GM12878 (cell line): Measurements from ENCODE around the gene MYH2. TPM values are rescaled to one million over a fixed set of nuclear protein-coding genes. Genes with fewer than 3 reads are reported as not detected.

Source experiments
- ATAC-seq: fragments of 200-7000 bp; cut with Tn5 transposase; 3 replicates; pipeline ENCODE4 v1.9.1; 2020; ENCODE audit warnings: mild to moderate bottlenecking, moderate library complexity
- BruUV-seq: library from RNA; stranded (reverse); fragments of 400-500 nt; replicated peaks from 2 replicates; lab custom pipeline; 2021; lab: Mats Ljungman, UMichigan
- CTCF ChIA-PET: fragments of 300-600 bp; sonication (Branson Sonifier 250); formaldehyde crosslinking; extraction: SDS; loops from one replicate; lab custom pipeline; 2021; ENCODE audit warnings: inconsistent platforms; lab: Yijun Ruan, JAX
- POLR2A ChIA-PET: fragments of 350-600 bp; formaldehyde crosslinking; extraction: SDS; loops from one replicate; lab custom pipeline; 2021; ENCODE audit warnings: inconsistent platforms; lab: Charles Lee
- RAD21 ChIA-PET: fragments of 300-600 bp; sonication (Branson Sonifier 250); formaldehyde crosslinking; loops from one replicate; lab custom pipeline; 2023; ENCODE audit warnings: antibody characterized with exemption; ENCODE audit not compliant: unreplicated experiment; lab: Charles Lee
- SMC1A ChIA-PET: fragments of 300-600 bp; sonication (Branson Sonifier 250); formaldehyde crosslinking; loops from one replicate; lab custom pipeline; 2023; ENCODE audit not compliant: unreplicated experiment, uncharacterized antibody; lab: Charles Lee
- DNase-seq: peaks from one replicate; pipeline ENCODE4 v3.0.0-alpha.2; 2011; ENCODE audit warnings: low read depth, low spot score
- FAIRE-seq: peaks from 3 replicates; lab custom pipeline; 2011; peaks lifted over from hg19 to GRCh38; lab: Jason Lieb, UNC
- H2AFZ ChIP-seq: 2 replicates; pipeline ENCODE4 v1.6.0; 2011; ENCODE audit warnings: low read depth, low read length, control low read depth; ENCODE audit not compliant: control insufficient read depth
- H3K27ac ChIP-seq: 2 replicates; pipeline ENCODE4 v1.5.1; 2011; ENCODE audit warnings: control low read depth; ENCODE audit not compliant: control insufficient read depth, insufficient read depth
- H3K27me3 ChIP-seq, 2 experiments: replicated peaks in 1 of 2; 2 replicates each; pipeline versions ENCODE4 v1.6.0 to v1.6.1; 2011; ENCODE audit warnings: low read length in 1 of 2; ENCODE audit not compliant: control insufficient read depth in 2 of 2, insufficient read depth in 2 of 2
- H3K36me3 ChIP-seq, 2 experiments: 2 replicates each; pipeline ENCODE4 v1.5.1; 2011; ENCODE audit warnings: low read length in 1 of 2; ENCODE audit not compliant: control insufficient read depth in 2 of 2, insufficient read depth in 2 of 2
- H3K4me1 ChIP-seq: 2 replicates; pipeline ENCODE4 v1.6.1; 2011; ENCODE audit warnings: mild to moderate bottlenecking, low read length, moderate library complexity, mixed read lengths; ENCODE audit not compliant: control insufficient read depth, insufficient read depth
- H3K4me2 ChIP-seq: 2 replicates; pipeline ENCODE4 v1.6.0; 2011; ENCODE audit warnings: control low read depth; ENCODE audit not compliant: control insufficient read depth, insufficient read depth
- H3K4me3 ChIP-seq: fragments of 200-600 bp; sonication (generic); 2 replicates; pipeline ENCODE4 v1.5.1; 2016
- H3K79me2 ChIP-seq: 2 replicates; pipeline ENCODE4 v1.6.0; 2011; ENCODE audit warnings: low read length; ENCODE audit not compliant: control insufficient read depth, insufficient read depth
- H3K9ac ChIP-seq: 2 replicates; pipeline ENCODE4 v1.8.0; 2011; ENCODE audit warnings: low read length, control low read depth, mixed read lengths; ENCODE audit not compliant: control insufficient read depth, insufficient read depth
- H3K9me3 ChIP-seq: replicated peaks from 3 replicates; pipeline ENCODE4 v1.5.1; 2011; ENCODE audit warnings: mild to moderate bottlenecking, low read length; ENCODE audit not compliant: control insufficient read depth, insufficient read depth
- H4K20me1 ChIP-seq: 2 replicates; pipeline ENCODE4 v1.6.0; 2011; ENCODE audit not compliant: control insufficient read depth, insufficient read depth
- ATF2 ChIP-seq: IDR thresholded peaks from 2 replicates; pipeline ENCODE4 v1.6.1; 2012; ENCODE audit warnings: low read length, inconsistent platforms
- BACH1 ChIP-seq: fragments of 450-650 bp; IDR thresholded peaks from 2 replicates; pipeline ENCODE4 v1.6.1; 2017; ENCODE audit warnings: mild to moderate bottlenecking, borderline replicate concordance
- BCLAF1 ChIP-seq: fragments of 450-650 bp; IDR thresholded peaks from 2 replicates; pipeline ENCODE4 v1.6.1; 2017; ENCODE audit warnings: antibody characterized with exemption, mild to moderate bottlenecking, moderate library complexity
- CBX3 ChIP-seq: fragments of 200-600 bp; sonication (generic); IDR thresholded peaks from 2 replicates; pipeline ENCODE4 v1.6.1; 2016; ENCODE audit warnings: low read depth, borderline replicate concordance
- CREM ChIP-seq: IDR thresholded peaks from 2 replicates; pipeline ENCODE4 v1.6.1; 2014; ENCODE audit warnings: antibody characterized with exemption, low read depth
- EP300 ChIP-seq, 2 experiments: fragments of 150-350 bp in 1 of 2; IDR thresholded peaks; 2 replicates each; pipeline ENCODE4 v1.6.1; 2011 to 2012; ENCODE audit warnings: low read depth in 2 of 2, low read length in 2 of 2, borderline replicate concordance in 1 of 2, improper control_type of control experiment in 1 of 2, inconsistent platforms in 1 of 2; ENCODE audit not compliant: control insufficient read depth in 1 of 2
- EZH2 ChIP-seq: IDR thresholded peaks from 2 replicates; pipeline ENCODE4 v1.6.1; 2012; ENCODE audit warnings: low read depth, mild to moderate bottlenecking, control low read depth, inconsistent platforms, low read length, borderline replicate concordance; ENCODE audit not compliant: control insufficient read depth
- NR2F1 ChIP-seq: fragments of 450-650 bp; conservative IDR thresholded peaks from 2 replicates; pipeline ENCODE4 v1.6.1; 2017; ENCODE audit warnings: mild to moderate bottlenecking
- SRF ChIP-seq, 2 experiments: IDR thresholded peaks; 2 replicates each; pipeline ENCODE4 v1.6.1; 2011; ENCODE audit warnings: low read depth in 2 of 2, low read length in 2 of 2, mild to moderate bottlenecking in 1 of 2, moderate library complexity in 1 of 2
- WRNIP1 ChIP-seq: IDR thresholded peaks from 2 replicates; pipeline ENCODE4 v1.6.1; 2011; ENCODE audit warnings: low read depth, low read length, improper control_type of control experiment, borderline replicate concordance
- YY1 ChIP-seq: IDR thresholded peaks from 2 replicates; pipeline ENCODE4 v1.6.1; 2011; ENCODE audit warnings: low read depth, mild to moderate bottlenecking, low read length
- ZSCAN29 ChIP-seq: fragments of 450-650 bp; IDR thresholded peaks from 2 replicates; pipeline ENCODE4 v1.6.1; 2017; ENCODE audit warnings: mild to moderate bottlenecking, moderate library complexity
- WGBS: methylation state at CpG from one replicate; pipeline ENCODE4 v1.1.6; 2016; ENCODE audit warnings: low lambda C conversion rate; ENCODE audit not compliant: insufficient replicate concordance, insufficient coverage; ENCODE audit errors: missing lambda C conversion rate; 5-methylcytosine and 5-hydroxymethylcytosine counted together
- in situ Hi-C: fragments of 300-500 bp; cut with MboI; formaldehyde crosslinking; loops from 9 replicates; pipeline ENCODE4 v1.14.3; 2018; ENCODE audit warnings: mixed read lengths
- intact Hi-C: fragments of 100-400 bp; cut with micrococcal nuclease; formaldehyde crosslinking; loops from one replicate; pipeline ENCODE4 v1.14.2; 2022; ENCODE audit not compliant: unreplicated experiment
- polyA plus RNA-seq, 11 experiments: library from polyadenylated mRNA; depleted of rRNA in 4 of 11; unstranded in 6 of 11; stranded (reverse) in 5 of 11; fragments of >200 nt; fragmentation: Nextera tagmentation in 4 of 11; fragmentation: Illumina TruSeq in 1 of 11; extraction: Ambion mirVana in 4 of 11; extraction: Trizol in 1 of 11; gene quantifications; 1 replicate in 1 of 11; 2 replicates in 10 of 11; pipeline versions ENCODE4 v1.2.1 to v1.2.3, GENCODE V29; 2011 to 2016; ENCODE audit warnings: inconsistent platforms in 2 of 11, missing spikeins in 2 of 11, low read depth in 1 of 11
- total RNA-seq, 4 experiments: library from RNA; depleted of rRNA in 3 of 4; stranded (reverse); fragments of >200 nt in 3 of 4; fragmentation: Illumina TruSeq in 1 of 4; extraction: Trizol in 1 of 4; gene quantifications; 2 replicates each; pipeline versions ENCODE4 v1.2.1 to v1.2.3, GENCODE V29; 2013 to 2021
- TF ChIP-seq, protein P1 (sequence below): fragments of 450-650 bp; IDR thresholded peaks from 2 replicates; pipeline ENCODE4 v1.6.1; 2018; ENCODE audit warnings: mild to moderate bottlenecking, low read depth, moderate library complexity; ENCODE audit not compliant: partially characterized antibody
- TF ChIP-seq, protein P2 (sequence below): fragments of 450-650 bp; conservative IDR thresholded peaks from 2 replicates; pipeline ENCODE4 v1.6.1; 2017; ENCODE audit warnings: mild to moderate bottlenecking, moderate library complexity

Gene MYH2
- total and polyA plus RNA-seq, 10 of the 15 experiments (the other 5 are each of a cell fraction or from before 2014, with no cell fraction given) = not detected

DNA sequence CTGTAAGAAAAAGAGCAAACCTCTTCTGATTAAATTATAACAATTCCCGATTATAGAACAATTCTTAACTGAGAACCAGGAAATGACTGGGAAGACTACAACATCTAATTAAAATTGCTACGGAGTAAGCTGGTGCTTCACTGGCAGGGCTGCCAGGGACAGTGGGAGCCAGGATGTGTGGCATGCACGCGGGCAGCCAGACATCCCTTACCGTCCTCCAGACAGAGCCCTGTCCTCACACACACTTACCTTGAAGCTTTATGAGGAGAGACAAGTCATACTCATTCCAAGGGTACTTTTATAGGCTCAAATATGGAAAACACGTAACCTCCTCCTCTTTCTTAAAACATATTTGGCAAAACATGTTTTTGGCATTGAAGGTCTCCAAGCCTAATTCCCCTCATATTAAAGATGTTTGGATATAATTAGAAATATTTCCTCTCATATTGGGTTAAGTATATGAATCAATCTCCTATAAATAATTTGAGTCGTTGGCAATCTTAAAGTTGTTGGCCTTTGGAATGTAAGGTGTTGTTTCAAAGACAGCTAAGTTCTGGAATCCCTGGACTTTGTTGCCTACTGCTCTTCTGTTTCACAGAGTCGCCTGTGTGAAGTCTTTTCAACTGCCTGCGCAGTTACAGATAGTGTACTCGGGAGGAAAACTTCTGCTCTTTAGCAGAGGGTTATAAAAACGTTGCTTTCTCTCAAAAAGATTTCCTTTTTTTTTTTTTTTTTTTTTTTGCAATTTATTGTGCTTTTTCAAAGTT lies 31.0 kb downstream of the MYH2 start, which contains the start of gene MYH1:
TSS of gene MYH1 (minus strand) at position 272 of the 767 bp plus-strand sequence. CDS start 1,900 bp downstream, outside the sequence.
- DNase-seq (no peak), FAIRE-seq (no peak), ATAC-seq (no peak)
- Histone ChIP-seq H3K9ac (no peak within 1 kb of the TSS), H4K20me1 (no peaks in the 10 kb centered on the region), H3K36me3 (no peaks in the 10 kb centered on the region), H3K79me2 (no peaks in the 10 kb centered on the region), H3K9me3 (no peaks in the 10 kb centered on the region), H3K4me2 (no peak within 1 kb of the TSS), H3K4me1 (no peaks in the 10 kb centered on the region), H3K27ac (no peak within 1 kb of the TSS), H3K4me3 (no peak within 1 kb of the TSS), H3K27me3 (no peaks in the 10 kb centered on the region), H2AFZ (no peak within 1 kb of the TSS)
- POLR2A ChIA-PET = interaction anchor here (0.7 kb wide), 1 partner anchor 1502 kb away, joined by 7 read pairs; no protein-coding TSS in a partner anchor
- intact Hi-C loops = no loop called here
- CTCF ChIA-PET = interaction anchor here (0.7 kb wide), 1 partner anchor 32 kb away, joined by 3 read pairs; no protein-coding TSS in a partner anchor
- 32% methylated on average over 11 of the region's 11 CpGs for WGBS
- SMC1A ChIA-PET = no interaction called here
- RAD21 ChIA-PET = no interaction called here
- in situ Hi-C loops = no loop called here
- BruUV-seq = no TSS peak
- TF ChIP-seq CBX3 (no peak), CREM (no peak), SRF (IDR thresholded peaks at IDR 0.05; ENCODE audit: low read depth in 2 of 2, low read length in 2 of 2) (no peak), WRNIP1 (no peak), BACH1 (no peak), ZSCAN29 (no peak), ATF2 (no peak), EP300 (IDR thresholded peaks at IDR 0.05; ENCODE audit: borderline replicate concordance in 1 of 2, control insufficient read depth in 1 of 2, low read depth in 2 of 2, low read length in 2 of 2) (no peak), YY1 (no peak), EZH2 (no peak), BCLAF1 (no peak), NR2F1 (no peak)
- TF ChIP-seq, protein P1, sequence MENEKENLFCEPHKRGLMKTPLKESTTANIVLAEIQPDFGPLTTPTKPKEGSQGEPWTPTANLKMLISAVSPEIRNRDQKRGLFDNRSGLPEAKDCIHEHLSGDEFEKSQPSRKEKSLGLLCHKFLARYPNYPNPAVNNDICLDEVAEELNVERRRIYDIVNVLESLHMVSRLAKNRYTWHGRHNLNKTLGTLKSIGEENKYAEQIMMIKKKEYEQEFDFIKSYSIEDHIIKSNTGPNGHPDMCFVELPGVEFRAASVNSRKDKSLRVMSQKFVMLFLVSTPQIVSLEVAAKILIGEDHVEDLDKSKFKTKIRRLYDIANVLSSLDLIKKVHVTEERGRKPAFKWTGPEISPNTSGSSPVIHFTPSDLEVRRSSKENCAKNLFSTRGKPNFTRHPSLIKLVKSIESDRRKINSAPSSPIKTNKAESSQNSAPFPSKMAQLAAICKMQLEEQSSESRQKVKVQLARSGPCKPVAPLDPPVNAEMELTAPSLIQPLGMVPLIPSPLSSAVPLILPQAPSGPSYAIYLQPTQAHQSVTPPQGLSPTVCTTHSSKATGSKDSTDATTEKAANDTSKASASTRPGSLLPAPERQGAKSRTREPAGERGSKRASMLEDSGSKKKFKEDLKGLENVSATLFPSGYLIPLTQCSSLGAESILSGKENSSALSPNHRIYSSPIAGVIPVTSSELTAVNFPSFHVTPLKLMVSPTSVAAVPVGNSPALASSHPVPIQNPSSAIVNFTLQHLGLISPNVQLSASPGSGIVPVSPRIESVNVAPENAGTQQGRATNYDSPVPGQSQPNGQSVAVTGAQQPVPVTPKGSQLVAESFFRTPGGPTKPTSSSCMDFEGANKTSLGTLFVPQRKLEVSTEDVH = no peak
- TF ChIP-seq, protein P2, sequence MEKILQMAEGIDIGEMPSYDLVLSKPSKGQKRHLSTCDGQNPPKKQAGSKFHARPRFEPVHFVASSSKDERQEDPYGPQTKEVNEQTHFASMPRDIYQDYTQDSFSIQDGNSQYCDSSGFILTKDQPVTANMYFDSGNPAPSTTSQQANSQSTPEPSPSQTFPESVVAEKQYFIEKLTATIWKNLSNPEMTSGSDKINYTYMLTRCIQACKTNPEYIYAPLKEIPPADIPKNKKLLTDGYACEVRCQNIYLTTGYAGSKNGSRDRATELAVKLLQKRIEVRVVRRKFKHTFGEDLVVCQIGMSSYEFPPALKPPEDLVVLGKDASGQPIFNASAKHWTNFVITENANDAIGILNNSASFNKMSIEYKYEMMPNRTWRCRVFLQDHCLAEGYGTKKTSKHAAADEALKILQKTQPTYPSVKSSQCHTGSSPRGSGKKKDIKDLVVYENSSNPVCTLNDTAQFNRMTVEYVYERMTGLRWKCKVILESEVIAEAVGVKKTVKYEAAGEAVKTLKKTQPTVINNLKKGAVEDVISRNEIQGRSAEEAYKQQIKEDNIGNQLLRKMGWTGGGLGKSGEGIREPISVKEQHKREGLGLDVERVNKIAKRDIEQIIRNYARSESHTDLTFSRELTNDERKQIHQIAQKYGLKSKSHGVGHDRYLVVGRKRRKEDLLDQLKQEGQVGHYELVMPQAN = no peak
